Gastrocnemius medialis (tissue), 4 donors: ENCODE results near the gene FNIP1.

ENCODE experiments used
- CTCF ChIP-seq, 5 experiments: fragments of 450-650 bp in 3 of 5; fragments of 200-600 bp in 2 of 5; sonication (generic) in 2 of 5; IDR thresholded peaks in 4 of 5; conservative IDR thresholded peaks in 1 of 5; 1 replicate in 4 of 5; 2 replicates in 1 of 5; pipeline ENCODE4 v1.5.1; 2016 to 2019; ENCODE audit warnings: antibody characterized with exemption in 5 of 5, mild to moderate bottlenecking in 3 of 5, moderate library complexity in 3 of 5
- POLR2A ChIP-seq, 2 donors: fragments of 450-650 bp; IDR thresholded peaks; one replicate each; pipeline ENCODE4 v1.6.1; 2017; ENCODE audit warnings: antibody characterized with exemption in 2 of 2, mild to moderate bottlenecking in 2 of 2, moderate library complexity in 2 of 2

GRCh38 chr5:131769336-131769735 lies 27.5 kb downstream of the FNIP1 start:
- TF ChIP-seq CTCF (IDR thresholded peaks at IDR 0.05 in 4 of 5, conservative IDR thresholded peaks at IDR 0.05 in 1 of 5): no peak
- TF ChIP-seq POLR2A (IDR thresholded peaks at IDR 0.05): no peak
